ENCODE results near the gene CMTR2.

- TF ChIP-seq POLR2A (IDR thresholded peaks at IDR 0.05) (no peak), CTCF (IDR thresholded peaks at IDR 0.05) (no peak)
Observed at GRCh38 chr16:71289732-71290062, 495 bp upstream of the CMTR2 start.
